Measurements from ENCODE around the gene AP3B2. TPM values are rescaled to one million over a fixed set of nuclear protein-coding genes. Genes with fewer than 3 reads are reported as not detected.

AP3B2 gene
- total and polyA plus RNA-seq, 8 donors: 0.29 to 8.0 (median 2.0) TPM; not detected in 1

- H3K36me3 ChIP-seq: no peaks in the 10 kb centered on the region
- peaks cover 0 to 5% (median 0%) of the 10 kb centered on the region in 4 donors for H3K9me3 ChIP-seq
- H3K27me3 ChIP-seq: peaks cover 14 to 80% (median 61%) of the 10 kb centered on the region in 3 donors
- H3K4me1 ChIP-seq: peaks cover 22 to 31% (median 26%) of the 10 kb centered on the region in 4 donors
- intact Hi-C loops (cut with DNase I; ENCODE audit: low total_unique reads): loop anchor here (10.0 kb wide), 1 partner anchor 59 kb away; no protein-coding TSS in a partner anchor
- no peak overlapping the region for H3K27ac ChIP-seq
- WGBS, 5 donors: 35 to 60% (median 53%) methylated on average over 3 of the region's 3 CpGs
- TF ChIP-seq POLR2A (IDR thresholded peaks at IDR 0.05): no peak
- TF ChIP-seq, protein P1, sequence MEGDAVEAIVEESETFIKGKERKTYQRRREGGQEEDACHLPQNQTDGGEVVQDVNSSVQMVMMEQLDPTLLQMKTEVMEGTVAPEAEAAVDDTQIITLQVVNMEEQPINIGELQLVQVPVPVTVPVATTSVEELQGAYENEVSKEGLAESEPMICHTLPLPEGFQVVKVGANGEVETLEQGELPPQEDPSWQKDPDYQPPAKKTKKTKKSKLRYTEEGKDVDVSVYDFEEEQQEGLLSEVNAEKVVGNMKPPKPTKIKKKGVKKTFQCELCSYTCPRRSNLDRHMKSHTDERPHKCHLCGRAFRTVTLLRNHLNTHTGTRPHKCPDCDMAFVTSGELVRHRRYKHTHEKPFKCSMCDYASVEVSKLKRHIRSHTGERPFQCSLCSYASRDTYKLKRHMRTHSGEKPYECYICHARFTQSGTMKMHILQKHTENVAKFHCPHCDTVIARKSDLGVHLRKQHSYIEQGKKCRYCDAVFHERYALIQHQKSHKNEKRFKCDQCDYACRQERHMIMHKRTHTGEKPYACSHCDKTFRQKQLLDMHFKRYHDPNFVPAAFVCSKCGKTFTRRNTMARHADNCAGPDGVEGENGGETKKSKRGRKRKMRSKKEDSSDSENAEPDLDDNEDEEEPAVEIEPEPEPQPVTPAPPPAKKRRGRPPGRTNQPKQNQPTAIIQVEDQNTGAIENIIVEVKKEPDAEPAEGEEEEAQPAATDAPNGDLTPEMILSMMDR (IDR thresholded peaks at IDR 0.05): no peak
- no peak for TF ChIP-seq EP300 (IDR thresholded peaks at IDR 0.05)
- no peak for TF ChIP-seq POLR2AphosphoS5 (IDR thresholded peaks at IDR 0.05)
- H3K4me3 ChIP-seq: no peak overlapping the region
- no peak for DNase-seq
These were observed 65.7 kb downstream of the AP3B2 start for GRCh38 chr15:82643992-82644391.

- 44 to 53% (median 50%) methylated on average over 3 of the region's 3 CpGs for WGBS, 5 donors
- Histone ChIP-seq H3K9me3 (peaks cover 0 to 5% (median 0%) of the 10 kb centered on the region in 4 donors), H3K36me3 (no peaks in the 10 kb centered on the region), H3K27ac (no peak overlapping the region), H3K27me3 (peaks cover 14 to 67% (median 52%) of the 10 kb centered on the region in 3 donors), H3K4me1 (peaks cover 17 to 24% (median 19%) of the 10 kb centered on the region in 4 donors), H3K4me3 (no peak overlapping the region)
- TF ChIP-seq EP300 (IDR thresholded peaks at IDR 0.05): no peak
- TF ChIP-seq POLR2A (IDR thresholded peaks at IDR 0.05): no peak
- TF ChIP-seq POLR2AphosphoS5 (IDR thresholded peaks at IDR 0.05): no peak
- TF ChIP-seq, protein P1 (IDR thresholded peaks at IDR 0.05): no peak
- intact Hi-C loops (cut with DNase I; ENCODE audit: low total_unique reads): loop anchor here (10.0 kb wide), 1 partner anchor 58 kb away; no protein-coding TSS in a partner anchor
- no peak for DNase-seq
These were observed 67.0 kb downstream of the AP3B2 start for GRCh38 chr15:82642656-82643055.

GRCh38 chr15:82641129-82641798, 68.4 kb downstream of the AP3B2 start:
- intact Hi-C loops (cut with DNase I; ENCODE audit: low total_unique reads): loop anchor here (10.0 kb wide), 1 partner anchor 56 kb away; no protein-coding TSS in a partner anchor
- Histone ChIP-seq H3K27me3 (peaks cover 8 to 53% (median 38%) of the 10 kb centered on the region in 3 donors), H3K36me3 (no peaks in the 10 kb centered on the region), H3K4me3 (no peak overlapping the region), H3K4me1 (peaks cover 3 to 10% (median 5%) of the 10 kb centered on the region in 4 donors), H3K27ac (no peak overlapping the region), H3K9me3 (no peaks in the 10 kb centered on the region)
- DNase-seq: no peak
- TF ChIP-seq POLR2AphosphoS5 (IDR thresholded peaks at IDR 0.05) (no peak), EP300 (IDR thresholded peaks at IDR 0.05) (no peak), POLR2A (IDR thresholded peaks at IDR 0.05) (no peak)
- TF ChIP-seq, protein P1 (IDR thresholded peaks at IDR 0.05): no peak
- 22 to 32% (median 27%) methylated on average over 2 of the region's 2 CpGs for WGBS, 5 donors

GRCh38 chr15:82640672-82641071, 69.0 kb downstream of the AP3B2 start:
- intact Hi-C loops (cut with DNase I; ENCODE audit: low total_unique reads): loop anchor here (10.0 kb wide), 1 partner anchor 56 kb away; no protein-coding TSS in a partner anchor
- Histone ChIP-seq H3K27me3 (peaks cover 6 to 47% (median 32%) of the 10 kb centered on the region in 3 donors), H3K9me3 (no peaks in the 10 kb centered on the region), H3K36me3 (no peaks in the 10 kb centered on the region), H3K4me3 (no peak overlapping the region), H3K27ac (no peak overlapping the region), H3K4me1 (peaks cover 0 to 6% (median 0%) of the 10 kb centered on the region in 4 donors)
- 62 to 78% (median 71%) methylated on average over 3 of the region's 3 CpGs for WGBS, 5 donors
- TF ChIP-seq POLR2AphosphoS5 (IDR thresholded peaks at IDR 0.05) (no peak), POLR2A (IDR thresholded peaks at IDR 0.05) (no peak), EP300 (IDR thresholded peaks at IDR 0.05) (no peak)
- TF ChIP-seq, protein P1 (IDR thresholded peaks at IDR 0.05): no peak
- no peak for DNase-seq
